ENCODE data around the gene AKAP9. TPM values are rescaled to one million over a fixed set of nuclear protein-coding genes. Genes with fewer than 3 reads are reported as not detected.

AKAP9 gene
- total and polyA plus RNA-seq, 9 of the 15 experiments (the other 6 are each of a cell fraction or from before 2014, with no cell fraction given): 25.5 to 80.9 (median 46.3) TPM

- no peak for TF ChIP-seq ETS1 (conservative IDR thresholded peaks at IDR 0.05; ENCODE audit: control insufficient read depth, low read depth, low read length)
- TF ChIP-seq CTCFL (IDR thresholded peaks at IDR 0.05; ENCODE audit: borderline replicate concordance, insufficient read depth, low read depth, low read length, poor library complexity, severe bottlenecking): no peak
- no peak; a peak in 1 of 4 replicates for TF ChIP-seq HDAC1 (IDR thresholded peaks at IDR 0.05)
- no peak for TF ChIP-seq ZNF79 (CRISPR knock-in tag; IDR thresholded peaks at IDR 0.05; ENCODE audit: low read depth)
- TF ChIP-seq JUN (IDR thresholded peaks at IDR 0.05; ENCODE audit: borderline replicate concordance, low read depth, low read length): no peak
- TF ChIP-seq JUN (CRISPR knock-in tag; IDR thresholded peaks at IDR 0.05; ENCODE audit: borderline replicate concordance): no peak
- TF ChIP-seq ZNF274 (IDR thresholded peaks at IDR 0.05; ENCODE audit: borderline replicate concordance, low read depth, low read length): no peak
- TF ChIP-seq EWSR1 (IDR thresholded peaks at IDR 0.05; ENCODE audit: borderline replicate concordance, low read depth, partially characterized antibody): no peak
- TF ChIP-seq PCBP2 (IDR thresholded peaks at IDR 0.05; ENCODE audit: low read depth, low read length, poor library complexity, severe bottlenecking): no peak
- TF ChIP-seq NFIX (CRISPR knock-in tag; IDR thresholded peaks at IDR 0.05; ENCODE audit: low read depth): no peak
- no peak for TF ChIP-seq ZKSCAN1 (IDR thresholded peaks at IDR 0.05; ENCODE audit: low read depth, low read length)
- 0 out of 2 replicates have a peak, but pooled peaks have one; percentile 20 for TF ChIP-seq ZNF384 (IDR thresholded peaks at IDR 0.05; ENCODE audit: low read depth, low read length)
- no peak for TF ChIP-seq ZSCAN32 (CRISPR knock-in tag; IDR thresholded peaks at IDR 0.05)
- peak; percentile 36 to 41; a peak in 2 of 4 replicates for TF ChIP-seq MNT (conservative IDR thresholded peaks at IDR 0.05)
- TF ChIP-seq NEUROD1 (IDR thresholded peaks at IDR 0.05; ENCODE audit: borderline replicate concordance, low read depth, low read length, partially characterized antibody): no peak
- peak; percentile 88 for TF ChIP-seq MEF2D (tag; conservative IDR thresholded peaks at IDR 0.05; ENCODE audit: low read depth)
- 0 out of 2 replicates have a peak, but pooled peaks have one; percentile 29 for TF ChIP-seq PML (IDR thresholded peaks at IDR 0.05; ENCODE audit: low read length)
- no peak for TF ChIP-seq PBX2 (CRISPR knock-in tag; IDR thresholded peaks at IDR 0.05; ENCODE audit: low read depth)
- TF ChIP-seq PBX2 (tag; conservative IDR thresholded peaks at IDR 0.05; ENCODE audit: low read depth): peak; percentile 84
These were observed 45.7 kb upstream of the AKAP9 start (continued) for GRCh38 chr7:91894781-91895480.
